ENCODE data around the gene HMGN1. TPM values are rescaled to one million over a fixed set of nuclear protein-coding genes. Genes with fewer than 3 reads are reported as not detected.

Gene HMGN1
- polyA plus RNA-seq, 1 donor from 2014 or later: 283 TPM

DNA sequence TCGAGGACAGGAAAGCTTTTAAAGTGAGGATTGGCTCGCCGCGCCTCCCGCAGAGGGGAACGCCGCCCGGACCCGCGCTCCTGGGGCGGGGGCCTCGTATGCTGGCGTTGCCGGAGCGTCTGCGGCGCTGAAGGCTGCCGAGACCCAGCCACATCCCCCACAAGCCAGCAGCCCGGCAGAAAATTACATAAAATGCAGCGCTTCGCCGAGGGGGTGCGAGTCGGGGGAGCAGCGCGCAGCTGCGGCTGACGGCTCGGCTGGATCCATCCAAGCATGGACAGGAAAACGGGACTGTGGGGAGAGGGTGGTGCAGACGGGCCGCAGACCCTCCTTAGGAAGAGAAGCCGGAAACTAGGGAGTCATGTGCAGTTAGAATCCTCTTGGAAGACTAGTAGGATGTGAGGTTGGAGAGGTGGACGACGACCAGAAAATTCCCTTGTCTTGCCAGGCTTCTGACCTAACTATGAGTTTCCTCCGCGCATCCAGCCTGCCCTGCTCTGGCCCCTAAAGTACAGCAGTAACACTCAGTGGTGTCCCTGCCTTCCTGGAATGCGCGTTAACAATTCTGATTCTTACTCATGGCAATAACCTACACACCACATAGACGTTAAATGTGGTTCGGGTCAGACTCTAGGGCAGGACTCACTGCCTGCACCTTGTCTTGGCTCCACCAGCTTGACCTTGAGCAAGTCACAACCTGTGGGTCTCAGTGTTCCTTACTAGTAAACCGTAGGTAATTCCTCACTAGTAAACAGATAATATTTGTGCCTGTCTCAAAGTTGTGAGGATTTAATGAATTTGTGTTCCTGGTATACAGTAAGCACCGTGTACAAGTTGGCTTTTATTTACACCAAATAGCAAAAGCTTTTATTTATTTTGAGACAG is 34.5 kb downstream of the HMGN1 start:
- Mint-ChIP-seq H3K9me3 (no peaks in the 10 kb centered on the region), H3K27ac (peak overlapping the region; percentile 91 to 98 (median 95)), H3K36me3 (peaks cover 5% of the 10 kb centered on the region), H3K4me1 (peaks cover 49 to 56% (median 53%) of the 10 kb centered on the region in 3 donors), H3K4me3 (peak overlapping the region; percentile 88 to 97 (median 94)), H3K27me3 (no peaks in the 10 kb centered on the region)

DNA sequence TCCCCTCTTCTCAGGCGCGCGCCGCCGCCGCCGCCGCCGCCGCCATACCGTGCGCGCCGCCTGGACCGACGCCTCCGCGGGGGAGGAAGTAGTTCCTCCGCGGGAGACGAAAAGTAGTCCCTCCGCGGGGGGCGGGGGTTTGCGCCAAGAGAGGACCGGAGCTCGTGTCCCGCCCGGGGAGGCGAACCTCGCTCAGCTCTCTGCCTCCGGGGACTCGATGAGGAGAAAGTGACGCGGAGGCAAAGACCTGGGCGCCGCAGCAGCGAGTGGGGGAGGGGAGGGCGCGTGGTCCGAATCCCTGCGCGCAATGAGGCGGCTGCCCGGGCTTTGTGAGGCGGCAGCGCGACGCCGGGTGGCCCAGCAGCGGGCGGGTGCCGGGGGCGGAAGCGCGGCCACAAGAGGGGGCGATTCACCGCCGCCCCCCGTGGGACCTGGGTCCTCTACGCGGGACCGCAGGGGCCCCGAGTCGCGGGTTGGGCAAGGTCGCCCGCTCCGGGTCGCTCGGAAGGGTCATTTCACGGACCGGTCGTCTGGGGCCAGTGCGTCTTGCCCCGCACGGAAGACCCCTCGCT is 35.2 kb downstream of the HMGN1 start, which contains the start of gene BRWD1:
Gene BRWD1, minus strand, starts transcription at position 62 of the 572 bp plus-strand sequence. CDS start 141 bp downstream, outside the sequence.
- Mint-ChIP-seq H3K4me1 (peaks cover 46 to 54% (median 53%) of the 10 kb centered on the region in 3 donors), H3K27me3 (no peaks in the 10 kb centered on the region), H3K9me3 (no peaks in the 10 kb centered on the region), H3K27ac (peak within 1 kb of the TSS; percentile 96 to 99 (median 98)), H3K4me3 (peak within 1 kb of the TSS; percentile 88 to 97 (median 94)), H3K36me3 (peaks cover 5% of the 10 kb centered on the region)

- no peaks in the 10 kb centered on the region for H3K27me3 Mint-ChIP-seq
- H3K4me1 Mint-ChIP-seq: peaks cover 44 to 51% (median 49%) of the 10 kb centered on the region in 3 donors
- H3K4me3 Mint-ChIP-seq: peak overlapping the region; percentile 88 to 97 (median 94)
Measured at GRCh38 chr21:39313042-39313570, 35.8 kb downstream of the HMGN1 start.

GRCh38 chr21:39312112-39313041 is 36.5 kb downstream of the HMGN1 start:
- Mint-ChIP-seq H3K27ac (peak overlapping the region; percentile 90 to 99 (median 96)), H3K27me3 (no peaks in the 10 kb centered on the region), H3K9me3 (no peaks in the 10 kb centered on the region), H3K4me3 (peak overlapping the region; percentile 88 to 97 (median 94)), H3K36me3 (peaks cover 5% of the 10 kb centered on the region), H3K4me1 (peaks cover 36 to 49% (median 44%) of the 10 kb centered on the region in 3 donors)

More at GRCh38 chr21:39313042-39313570, 35.8 kb downstream of the HMGN1 start:
- Mint-ChIP-seq H3K36me3 (peaks cover 5% of the 10 kb centered on the region), H3K9me3 (no peaks in the 10 kb centered on the region), H3K27ac (peak overlapping the region; percentile 96 to 99 (median 98))

DNA sequence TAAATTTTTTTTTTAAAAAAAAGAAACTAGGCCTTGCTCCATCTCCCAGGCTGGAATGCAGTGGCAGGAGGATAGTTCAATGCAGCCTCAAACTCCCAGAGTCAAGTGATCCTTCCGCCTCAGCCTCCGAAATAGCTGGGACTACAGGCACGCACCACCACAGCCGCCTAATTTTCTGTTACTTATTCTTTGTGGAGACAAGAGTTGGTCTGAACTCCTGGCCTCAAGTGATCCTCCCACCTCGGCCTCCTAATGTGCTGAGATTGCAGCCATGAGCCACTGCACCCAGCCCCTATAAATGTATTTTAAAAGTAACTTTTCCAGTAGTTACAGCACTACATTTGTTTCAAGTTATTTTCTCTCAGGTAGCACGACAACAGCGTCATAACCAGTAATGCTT is 37.7 kb downstream of the HMGN1 start:
- peaks cover 5% of the 10 kb centered on the region for H3K36me3 Mint-ChIP-seq
- H3K4me3 Mint-ChIP-seq: peak overlapping the region in 1 of 4 donors; percentile 77
- no peaks in the 10 kb centered on the region for H3K9me3 Mint-ChIP-seq
- H3K27me3 Mint-ChIP-seq: no peaks in the 10 kb centered on the region
- peak overlapping the region in 1 of 3 donors; percentile 96 for H3K27ac Mint-ChIP-seq
- H3K4me1 Mint-ChIP-seq: peaks cover 30 to 41% (median 34%) of the 10 kb centered on the region in 3 donors

DNA sequence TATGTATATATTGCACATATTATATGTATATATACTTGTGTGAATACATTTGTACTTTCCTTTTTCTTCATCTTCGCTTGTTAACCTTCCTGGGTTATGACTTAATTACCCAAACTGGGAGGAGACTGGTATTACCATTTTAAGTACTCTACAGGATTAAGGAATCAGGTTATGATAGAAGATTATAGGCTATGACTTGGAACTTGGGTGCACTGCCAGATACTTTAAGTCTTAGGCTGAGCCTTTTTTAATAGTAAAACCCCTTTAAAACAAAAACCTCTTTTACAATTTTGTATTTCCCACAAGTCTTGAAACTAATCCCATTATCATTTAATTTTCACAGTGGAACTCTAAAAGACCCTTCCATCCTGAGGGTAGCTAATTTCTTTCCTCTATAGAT is 41.4 kb downstream of the HMGN1 start:
- peaks cover 7% of the 10 kb centered on the region for H3K36me3 Mint-ChIP-seq

GRCh38 chr21:39300587-39300986 is 48.3 kb downstream of the HMGN1 start:
- Mint-ChIP-seq H3K9me3 (peaks cover 0 to 8% (median 2%) of the 10 kb centered on the region in 3 donors), H3K27me3 (no peaks in the 10 kb centered on the region), H3K27ac (peak overlapping the region in 2 of 3 donors; percentile 16 to 50), H3K36me3 (peaks cover 18% of the 10 kb centered on the region), H3K4me3 (peak overlapping the region in 1 of 4 donors; percentile 39), H3K4me1 (peaks cover 5 to 22% (median 20%) of the 10 kb centered on the region in 3 donors)

More for the DNA sequence above, 41.4 kb downstream of the HMGN1 start:
- H3K27ac Mint-ChIP-seq: peak overlapping the region in 2 of 3 donors; percentile 43 to 44
- no peaks in the 10 kb centered on the region for H3K9me3 Mint-ChIP-seq
- H3K4me1 Mint-ChIP-seq: peaks cover 18 to 34% (median 21%) of the 10 kb centered on the region in 3 donors
- no peaks in the 10 kb centered on the region for H3K27me3 Mint-ChIP-seq
- no peak overlapping the region for H3K4me3 Mint-ChIP-seq

GRCh38 chr21:39296891-39297290 is 52.0 kb downstream of the HMGN1 start:
- peaks cover 0 to 8% (median 2%) of the 10 kb centered on the region in 3 donors for H3K9me3 Mint-ChIP-seq
- peaks cover 5 to 20% (median 15%) of the 10 kb centered on the region in 3 donors for H3K4me1 Mint-ChIP-seq
- H3K27ac Mint-ChIP-seq: no peak overlapping the region
- H3K4me3 Mint-ChIP-seq: no peak overlapping the region
- H3K36me3 Mint-ChIP-seq: peaks cover 21% of the 10 kb centered on the region
- no peaks in the 10 kb centered on the region for H3K27me3 Mint-ChIP-seq

Other genes starting within 250 kb of the HMGN1 start
- 39.4 TPM for gene PSMG1, start 165.6 kb downstream of the HMGN1 start, polyA plus RNA-seq
- 38.9 TPM for gene BRWD1, start 35.5 kb downstream of the HMGN1 start, polyA plus RNA-seq
- gene LCA5L, start 96.7 kb upstream of the HMGN1 start, polyA plus RNA-seq: not detected
- gene SH3BGR, start 102.9 kb upstream of the HMGN1 start, polyA plus RNA-seq: 1.5 TPM

Measured in IgD-negative memory B cell (primary cell).